Smooth muscle cell (in vitro differentiated cells): Measurements from ENCODE around the gene CFL2. TPM values are rescaled to one million over a fixed set of nuclear protein-coding genes. Genes with fewer than 3 reads are reported as not detected.

Source experiments
- DNase-seq: peaks from one replicate; lab custom pipeline; 2025; ENCODE audit not compliant: unreplicated experiment; lab: John Stamatoyannopoulos, UW
- H2AFZ ChIP-seq: fragments of 200-600 bp; sonication (generic); 2 replicates; pipeline ENCODE4 v1.6.0; 2016; ENCODE audit warnings: antibody characterized with exemption, low read depth, mild to moderate bottlenecking
- H3F3A ChIP-seq: fragments of 200-600 bp; sonication (generic); 2 replicates; pipeline ENCODE4 v1.6.0; 2017; ENCODE audit warnings: antibody characterized with exemption, low read depth
- H3K27ac ChIP-seq: fragments of 200-600 bp; sonication (generic); 2 replicates; pipeline ENCODE4 v1.5.1; 2016; ENCODE audit warnings: low read depth, mild to moderate bottlenecking
- H3K27me3 ChIP-seq: fragments of 200-600 bp; sonication (generic); 2 replicates; pipeline ENCODE4 v1.6.1; 2016; ENCODE audit warnings: low read depth, mild to moderate bottlenecking
- H3K36me3 ChIP-seq: fragments of 200-600 bp; sonication (generic); 2 replicates; pipeline ENCODE4 v1.5.1; 2016; ENCODE audit warnings: low read depth
- H3K4me1 ChIP-seq: fragments of 200-600 bp; sonication (generic); 2 replicates; pipeline ENCODE4 v1.5.1; 2016; ENCODE audit warnings: low read depth
- H3K4me2 ChIP-seq: fragments of 200-600 bp; sonication (generic); 2 replicates; pipeline ENCODE4 v1.6.0; 2016; ENCODE audit warnings: mild to moderate bottlenecking
- H3K4me3 ChIP-seq: fragments of 200-600 bp; sonication (generic); 2 replicates; pipeline ENCODE4 v1.5.1; 2016; ENCODE audit warnings: mild to moderate bottlenecking
- H3K79me2 ChIP-seq: fragments of 200-600 bp; sonication (generic); 2 replicates; pipeline ENCODE4 v1.6.0; 2016; ENCODE audit warnings: low read depth, mild to moderate bottlenecking
- H3K9ac ChIP-seq: fragments of 200-600 bp; sonication (generic); 2 replicates; pipeline ENCODE4 v1.6.0; 2016; ENCODE audit warnings: low read depth
- H3K9me3 ChIP-seq: fragments of 200-600 bp; sonication (generic); replicated peaks from 2 replicates; pipeline ENCODE4 v1.5.1; 2016; ENCODE audit warnings: low read depth
- H4K20me1 ChIP-seq: fragments of 200-600 bp; sonication (generic); 2 replicates; pipeline ENCODE4 v1.6.0; 2016; ENCODE audit warnings: low read depth
- CTCF ChIP-seq: fragments of 200-600 bp; sonication (generic); IDR thresholded peaks from 2 replicates; pipeline ENCODE4 v1.5.1; 2017; ENCODE audit warnings: borderline replicate concordance, mild to moderate bottlenecking, antibody characterized with exemption; ENCODE audit not compliant: insufficient read depth, poor library complexity, severe bottlenecking
- WGBS: methylation state at CpG from one replicate; pipeline ENCODE4 v1.1.7; 2016; ENCODE audit warnings: low lambda C conversion rate; 5-methylcytosine and 5-hydroxymethylcytosine counted together
- polyA plus RNA-seq: library from polyadenylated mRNA; unstranded; fragments of >200 nt; fragmentation: Nextera tagmentation; extraction: Ambion mirVana; gene quantifications from 2 replicates; pipeline ENCODE4 v1.2.1, GENCODE V29; 2016
- total RNA-seq: library from RNA; depleted of rRNA; stranded (reverse); fragments of >200 nt; gene quantifications from 2 replicates; pipeline ENCODE4 v1.2.3, GENCODE V29; 2014

Gene CFL2
- total and polyA plus RNA-seq, 2 experiments from 2014 or later, result 64.5 to 71.7 TPM

- WGBS, result 93% methylated on average over 7 of the region's 7 CpGs
Observed at GRCh38 chr14:34667007-34667406, 47.4 kb downstream of the CFL2 start.

GRCh38 chr14:34665785-34666435 is 48.5 kb downstream of the CFL2 start:
- DNase-seq, result no peak
- no peak overlapping the region for H3K27ac ChIP-seq

More at GRCh38 chr14:34667007-34667406, 47.4 kb downstream of the CFL2 start:
- H3K4me1 ChIP-seq, result no peaks in the 10 kb centered on the region
- DNase-seq, result no peak
- H3K27me3 ChIP-seq, result no peaks in the 10 kb centered on the region
- no peaks in the 10 kb centered on the region for H3K36me3 ChIP-seq
- H3F3A ChIP-seq, result no peaks in the 10 kb centered on the region
- H3K27ac ChIP-seq, result no peak overlapping the region
- H2AFZ ChIP-seq, result no peak overlapping the region
- no peaks in the 10 kb centered on the region for H4K20me1 ChIP-seq
- H3K9ac ChIP-seq, result no peak overlapping the region
- no peaks in the 10 kb centered on the region for H3K9me3 ChIP-seq
- no peaks in the 10 kb centered on the region for H3K79me2 ChIP-seq
- H3K4me3 ChIP-seq, result no peak overlapping the region
- no peak overlapping the region for H3K4me2 ChIP-seq
- TF ChIP-seq CTCF, result no peak

GRCh38 chr14:34662561-34663088 is 51.8 kb downstream of the CFL2 start:
- Histone ChIP-seq H3K9me3 (no peaks in the 10 kb centered on the region), H3K27me3 (no peaks in the 10 kb centered on the region), H3K79me2 (no peaks in the 10 kb centered on the region), H3K4me3 (no peak overlapping the region), H3K4me1 (no peaks in the 10 kb centered on the region), H2AFZ (no peak overlapping the region), H4K20me1 (no peaks in the 10 kb centered on the region), H3K36me3 (no peaks in the 10 kb centered on the region), H3K27ac (no peak overlapping the region), H3F3A (no peaks in the 10 kb centered on the region), H3K9ac (no peak overlapping the region), H3K4me2 (no peak overlapping the region)
- no peak for TF ChIP-seq CTCF
- 93% methylated on average over 4 of the region's 4 CpGs for WGBS
- DNase-seq, result no peak

More at GRCh38 chr14:34665785-34666435, 48.5 kb downstream of the CFL2 start:
- H3F3A ChIP-seq, result no peaks in the 10 kb centered on the region
- WGBS, result 9% methylated on average over 2 of the region's 2 CpGs
- H3K4me1 ChIP-seq, result no peaks in the 10 kb centered on the region
- no peaks in the 10 kb centered on the region for H4K20me1 ChIP-seq
- no peak overlapping the region for H3K9ac ChIP-seq
- H3K4me2 ChIP-seq, result peak overlapping the region; percentile 36
- no peaks in the 10 kb centered on the region for H3K79me2 ChIP-seq
- TF ChIP-seq CTCF, result no peak
- H3K27me3 ChIP-seq, result no peaks in the 10 kb centered on the region
- no peak overlapping the region for H2AFZ ChIP-seq
- H3K9me3 ChIP-seq, result no peaks in the 10 kb centered on the region
- no peak overlapping the region for H3K4me3 ChIP-seq
- no peaks in the 10 kb centered on the region for H3K36me3 ChIP-seq

- Histone ChIP-seq H3K36me3 (no peaks in the 10 kb centered on the region), H3K4me1 (no peaks in the 10 kb centered on the region), H3K9me3 (no peaks in the 10 kb centered on the region), H4K20me1 (no peaks in the 10 kb centered on the region), H3K4me3 (no peak overlapping the region), H2AFZ (no peak overlapping the region), H3K27ac (no peak overlapping the region), H3F3A (no peaks in the 10 kb centered on the region), H3K27me3 (no peaks in the 10 kb centered on the region), H3K9ac (no peak overlapping the region), H3K79me2 (no peaks in the 10 kb centered on the region), H3K4me2 (no peak overlapping the region)
- no peak for TF ChIP-seq CTCF
- DNase-seq, result no peak
Observed at GRCh38 chr14:34660796-34661195, 53.6 kb downstream of the CFL2 start.
